HG03565 (cell line): ENCODE results near the gene TBXAS1.

Source experiments
- ATAC-seq: cut with Tn5 transposase; IDR thresholded peaks from one replicate; pipeline ENCODE4 v1.9.1; 2021; ENCODE audit warnings: mild to moderate bottlenecking, moderate library complexity; ENCODE audit not compliant: unreplicated experiment

The TBXAS1 gene

GRCh38 chr7:140061607-140061930, 232.5 kb downstream of the TBXAS1 start:
- no peak for ATAC-seq

- peak; percentile 9 for ATAC-seq
These were observed 233.1 kb downstream of the TBXAS1 start for GRCh38 chr7:140062118-140062527.

GRCh38 chr7:140062528-140063299, 233.7 kb downstream of the TBXAS1 start, which contains the start of gene PARP12:
PARP12 (minus strand) TSS chr7:140062951; CDS start chr7:140062847, 104 bp downstream.
- ATAC-seq = peak; percentile 79

- ATAC-seq = no peak
These were observed 238.0 kb downstream of the TBXAS1 start for GRCh38 chr7:140067052-140067451.

GRCh38 chr7:140068033-140068432, 239.0 kb downstream of the TBXAS1 start:
- ATAC-seq = no peak

- no peak for ATAC-seq
These were observed 240.4 kb downstream of the TBXAS1 start for GRCh38 chr7:140069298-140069949.
